GM18858 (cell line): ENCODE data around the gene TBX19.

Source experiments
- ATAC-seq: cut with Tn5 transposase; IDR thresholded peaks from one replicate; pipeline ENCODE4 v1.9.1; 2021; ENCODE audit not compliant: unreplicated experiment

Gene TBX19

GRCh38 chr1:168279253-168279652, 1.4 kb upstream of the TBX19 start:
- no peak for ATAC-seq

- ATAC-seq = no peak
These were observed 1.1 kb downstream of the TBX19 start for GRCh38 chr1:168281603-168282325.

DNA sequence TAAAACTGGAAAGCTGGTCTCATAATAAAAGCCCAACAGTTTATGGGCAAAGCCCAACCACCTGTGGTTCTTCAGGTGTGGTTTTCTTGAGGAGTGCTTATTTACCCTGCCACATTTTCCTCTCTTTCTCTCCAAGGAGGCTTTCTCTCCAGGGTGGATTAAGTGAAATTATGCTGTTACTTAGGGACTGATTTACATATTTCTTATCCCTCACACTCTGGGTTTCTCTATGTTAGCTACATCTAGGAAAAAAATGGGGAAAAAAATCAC, 4.8 kb downstream of the TBX19 start:
- ATAC-seq = no peak

- ATAC-seq = no peak
These were observed 5.6 kb downstream of the TBX19 start for GRCh38 chr1:168285971-168286927.

DNA sequence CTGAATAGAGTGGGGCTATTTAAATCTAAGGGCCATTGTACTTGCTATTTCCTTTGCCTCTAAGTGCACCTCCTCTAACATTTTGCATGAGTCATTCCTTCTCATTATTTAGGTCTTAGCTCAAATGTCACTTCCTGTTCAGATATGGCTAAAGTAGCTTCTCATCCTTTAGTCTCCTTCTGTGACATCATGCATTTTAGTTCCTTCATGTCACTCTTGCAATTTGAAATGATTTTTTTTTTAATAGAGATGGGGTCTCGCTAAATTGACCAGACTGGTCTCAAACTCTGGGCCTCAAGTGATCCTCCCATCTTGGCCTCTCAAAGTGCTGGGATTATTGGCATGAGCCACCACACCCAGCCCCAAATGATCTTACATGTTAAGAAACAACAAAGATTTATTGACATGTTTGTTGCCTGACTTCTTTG, 6.6 kb downstream of the TBX19 start:
- ATAC-seq = no peak

DNA sequence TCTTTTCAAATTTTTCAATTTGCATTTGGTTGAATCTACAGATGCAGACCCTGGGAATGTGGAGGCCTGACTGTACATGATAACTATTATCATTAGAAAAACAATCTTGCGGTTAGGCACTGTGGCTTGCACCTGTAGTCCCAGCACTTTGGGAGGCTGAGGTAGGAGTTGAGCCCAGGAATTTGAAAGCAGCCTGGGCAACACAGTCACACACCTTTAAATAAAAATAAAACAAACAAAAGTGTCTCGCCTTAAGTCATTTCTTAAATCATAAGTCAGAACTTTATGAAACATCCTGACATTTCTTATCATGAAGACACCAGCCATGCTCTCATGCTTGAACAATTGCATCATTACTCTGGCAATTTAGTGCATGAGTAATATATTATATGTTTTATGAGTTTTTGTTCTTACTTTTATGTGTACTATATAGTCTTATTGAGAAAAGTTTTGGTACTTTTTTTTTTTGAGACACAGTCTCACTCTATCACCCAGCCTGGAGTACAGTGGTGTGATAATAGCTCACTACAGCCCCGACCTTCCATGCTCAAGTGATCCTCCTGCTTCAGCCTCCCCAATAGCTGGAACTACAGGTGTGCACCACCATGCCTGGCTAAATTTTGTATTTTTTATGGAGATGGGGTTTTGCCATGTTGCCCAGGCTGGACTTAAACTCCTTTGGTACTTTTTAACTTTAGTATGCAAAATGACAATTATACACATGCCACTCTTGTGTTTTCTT, 7.8 kb downstream of the TBX19 start:
- ATAC-seq = no peak

GRCh38 chr1:168291222-168291837, 10.7 kb downstream of the TBX19 start:
- ATAC-seq = no peak

DNA sequence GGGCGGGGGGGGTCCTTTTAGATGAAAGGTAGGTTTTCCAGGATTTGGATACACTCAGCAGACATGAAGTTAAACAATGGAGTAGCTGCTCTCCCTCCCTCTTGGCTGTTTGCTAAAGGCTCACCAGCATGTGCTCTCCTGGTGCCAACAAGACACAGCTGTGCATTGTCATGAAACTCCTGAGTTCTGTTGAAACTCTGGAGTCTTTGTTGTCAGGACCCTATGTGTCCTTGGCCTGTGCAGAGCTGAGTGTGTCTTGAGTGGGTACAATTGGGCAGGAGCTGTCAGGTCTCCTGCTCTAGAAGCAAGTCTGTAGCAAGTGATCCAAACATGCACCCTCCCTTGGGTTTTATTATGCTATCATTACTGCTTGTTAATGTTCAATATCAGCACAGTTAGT, 12.7 kb downstream of the TBX19 start:
- ATAC-seq = no peak

DNA sequence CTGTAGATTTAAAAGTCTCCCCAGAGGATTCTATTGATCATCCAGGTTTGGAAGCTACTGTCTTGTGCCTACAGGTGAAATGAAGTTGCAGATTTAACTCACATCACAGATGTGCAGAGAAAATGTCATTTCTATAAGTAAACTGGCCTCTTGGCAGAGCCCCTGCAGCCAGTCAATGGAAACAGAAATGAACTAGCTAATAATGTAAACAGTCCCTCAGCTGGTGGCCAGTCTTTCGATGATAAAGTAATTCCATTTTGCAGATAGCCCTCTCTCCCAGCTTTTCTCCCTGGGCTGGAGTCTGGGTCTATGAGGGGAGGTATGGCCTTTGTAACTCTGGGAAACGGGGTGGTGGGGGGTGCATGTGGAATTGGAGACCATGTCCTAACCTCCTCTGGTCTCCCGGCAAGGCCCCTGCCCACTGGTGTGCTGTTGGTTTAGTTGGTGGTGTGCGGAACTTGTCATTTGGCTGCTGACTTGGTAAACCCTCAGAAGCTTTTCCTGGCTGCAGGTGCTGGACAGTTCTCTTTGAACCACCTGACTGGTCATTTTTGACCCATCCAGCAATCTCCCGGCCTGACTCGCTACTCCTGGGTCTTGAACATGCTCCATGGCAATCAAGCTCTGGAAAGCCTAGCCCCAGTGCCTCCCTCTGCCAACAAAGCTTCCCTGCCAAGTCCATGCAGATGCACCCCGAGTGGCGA, 14.9 kb downstream of the TBX19 start:
- ATAC-seq = no peak

GRCh38 chr1:168297019-168297730, 16.5 kb downstream of the TBX19 start:
- ATAC-seq = no peak

DNA sequence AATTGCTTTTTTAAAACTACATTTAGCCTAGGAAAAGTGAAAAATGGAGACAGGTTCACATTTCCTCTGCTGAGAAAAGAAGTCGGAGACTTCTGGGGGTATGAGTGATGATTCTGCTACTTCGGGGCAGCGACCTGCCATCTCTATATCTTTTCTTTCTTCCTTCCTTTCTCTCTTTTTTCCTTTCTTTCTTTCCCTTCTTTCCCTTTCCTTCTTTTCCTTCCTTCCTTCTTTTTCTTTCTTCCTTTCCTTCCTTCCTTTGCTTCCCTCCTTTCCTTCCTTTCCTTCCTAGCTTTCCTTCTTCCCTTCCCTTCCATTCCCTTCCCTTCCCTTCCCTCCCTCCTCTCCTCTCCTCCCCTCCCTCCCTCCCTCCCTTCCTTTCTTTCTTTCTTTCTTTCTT, 17.8 kb downstream of the TBX19 start:
- ATAC-seq = no peak

DNA sequence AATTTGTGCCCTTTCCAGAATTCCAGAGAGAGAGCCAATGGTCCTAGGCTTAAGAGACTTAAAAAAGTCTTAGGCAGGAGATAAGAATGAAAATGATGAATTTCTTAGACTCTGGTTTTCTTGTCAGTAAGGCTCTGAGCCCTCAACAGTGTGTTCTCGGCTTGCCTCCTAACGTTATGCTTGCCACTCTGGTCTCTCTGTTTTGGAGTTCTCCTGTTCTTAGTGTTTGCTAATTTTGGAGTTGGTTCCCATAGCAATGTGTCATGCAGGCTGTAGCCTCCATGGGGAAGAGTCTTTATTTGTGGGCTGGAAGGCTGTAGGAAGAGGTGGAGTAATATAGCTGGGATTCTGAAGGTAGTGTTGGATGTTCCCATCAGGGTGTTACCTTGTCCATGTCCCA, 19.9 kb downstream of the TBX19 start:
- ATAC-seq = no peak

DNA sequence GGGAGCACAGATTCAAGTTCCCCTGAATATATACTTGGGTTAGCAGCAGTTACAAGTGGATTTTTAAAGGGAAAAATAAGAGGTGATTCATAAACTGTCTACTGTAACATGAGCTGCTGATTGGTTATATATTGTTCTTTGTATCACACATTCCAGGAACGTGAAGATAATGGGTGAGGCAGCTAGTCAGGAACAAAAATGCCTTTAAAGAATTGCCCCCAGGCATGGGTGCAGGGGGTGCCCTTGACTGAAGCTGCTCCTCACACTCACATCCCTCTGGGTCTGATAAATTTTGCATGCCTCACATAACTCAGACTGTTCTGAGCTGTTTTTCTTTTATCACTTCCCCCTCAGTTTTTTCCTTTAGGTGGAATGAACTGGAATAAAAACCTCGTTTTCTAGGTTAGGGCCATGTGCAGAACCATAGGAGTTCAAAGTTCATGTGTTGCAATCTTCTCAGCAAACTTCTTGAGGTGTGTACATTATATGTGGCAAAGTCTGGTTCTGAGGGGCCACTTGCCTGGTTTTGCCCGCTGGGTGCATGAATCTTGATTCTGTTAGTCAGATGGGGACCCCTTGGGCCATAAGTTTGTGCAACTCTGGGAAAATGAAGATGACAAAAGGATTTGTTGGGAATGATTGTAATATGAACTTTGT, 21.1 kb downstream of the TBX19 start:
- ATAC-seq = no peak

DNA sequence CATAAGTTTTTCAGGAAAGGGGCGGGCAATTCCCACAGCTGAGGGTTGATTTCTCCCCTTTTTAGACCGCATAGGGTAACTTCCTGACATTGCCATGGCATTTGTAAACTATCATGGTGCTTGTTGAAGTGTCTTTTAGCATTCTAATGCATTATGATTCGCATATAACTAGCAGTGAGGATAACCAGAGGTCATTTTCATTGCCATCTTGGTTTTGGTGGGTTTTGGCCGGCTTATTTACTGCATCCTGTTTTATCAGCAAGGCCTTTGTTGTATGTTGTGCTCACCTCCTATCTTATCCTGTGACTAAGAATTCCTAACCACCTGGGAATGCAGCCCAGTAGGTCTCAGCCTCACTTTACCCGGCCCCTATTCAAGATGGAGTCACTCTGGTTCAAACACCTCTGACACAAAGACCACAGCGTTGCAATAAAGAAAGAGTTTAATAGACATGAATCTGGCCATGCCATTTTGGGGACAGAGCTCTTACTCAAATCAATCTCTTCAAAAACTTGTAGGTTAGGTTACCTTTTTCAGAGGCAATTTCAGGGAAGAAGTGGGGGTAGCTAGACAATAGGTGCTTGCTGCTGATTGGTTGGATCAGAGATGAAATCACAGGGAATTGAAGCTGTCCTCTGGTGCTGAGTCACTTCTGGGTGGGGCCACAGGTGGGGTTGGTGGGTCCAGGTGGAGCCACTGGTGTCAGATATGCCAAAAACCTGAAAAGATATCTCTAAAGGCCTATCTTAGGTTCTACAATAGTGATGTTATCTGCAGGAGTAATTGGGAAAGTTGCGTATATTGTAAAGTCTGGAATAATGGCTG, 23.3 kb downstream of the TBX19 start:
- ATAC-seq = no peak

DNA sequence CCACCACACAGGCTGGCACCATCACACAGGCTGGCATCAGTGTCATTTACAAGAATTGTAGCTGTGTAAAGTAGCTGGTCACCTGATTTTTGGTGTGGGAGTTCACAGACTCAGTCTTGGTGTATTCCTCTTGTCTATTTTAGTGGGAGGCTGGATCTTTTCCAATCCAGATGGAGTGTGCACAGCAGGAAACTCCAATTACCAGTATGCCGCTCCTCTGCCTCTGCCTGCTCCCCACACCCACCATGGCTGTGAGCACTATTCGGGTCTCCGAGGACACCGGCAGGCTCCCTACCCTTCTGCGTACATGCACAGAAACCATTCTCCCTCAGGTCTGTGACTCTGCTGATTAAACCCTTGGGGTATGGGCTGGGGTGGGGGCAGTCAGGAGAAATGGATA, 24.2 kb downstream of the TBX19 start:
- no peak for ATAC-seq

- no peak for ATAC-seq
These were observed 32.3 kb downstream of the TBX19 start for GRCh38 chr1:168312718-168313604.

GRCh38 chr1:168316142-168316541, 35.5 kb downstream of the TBX19 start:
- ATAC-seq = no peak

DNA sequence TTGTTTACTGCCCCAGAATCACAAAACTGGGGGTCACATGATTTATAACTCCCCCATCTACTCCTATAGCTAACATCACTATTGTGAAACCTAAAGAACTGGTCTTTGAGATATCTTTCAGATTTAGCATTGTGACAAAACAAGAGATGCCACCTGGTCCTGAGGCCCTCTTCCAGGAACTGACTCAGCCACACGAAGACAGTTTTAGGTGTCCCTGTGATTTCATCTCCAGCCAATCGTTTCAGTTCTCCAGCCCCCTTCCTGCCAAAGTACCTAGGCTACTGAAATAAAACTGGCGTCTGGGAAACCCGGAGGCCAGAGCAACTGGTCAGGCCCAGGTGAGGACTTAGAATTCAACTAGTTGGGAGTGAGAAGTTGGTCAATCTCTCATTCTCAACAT, 36.6 kb downstream of the TBX19 start:
- ATAC-seq = no peak
